ENCODE data around the gene SLC2A10.

DNA sequence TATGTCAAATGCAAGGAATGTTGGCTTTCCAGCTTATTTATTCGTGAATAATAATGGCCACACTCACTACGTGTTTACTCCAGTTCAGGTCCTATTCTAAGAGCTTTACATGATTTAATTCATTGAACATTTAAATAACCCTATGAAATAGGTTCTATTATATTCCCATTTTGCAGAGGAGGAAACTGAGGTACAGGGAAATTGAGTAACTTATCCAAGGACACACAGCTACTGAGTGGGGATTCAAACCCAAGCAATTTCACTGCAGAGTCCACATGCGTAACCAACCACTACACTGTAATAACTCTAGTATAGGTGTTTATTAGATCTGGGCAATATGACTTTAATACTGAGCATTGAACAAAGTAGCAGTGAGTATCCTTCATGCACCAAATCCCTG, 45.9 kb upstream of the SLC2A10 start:
- TF ChIP-seq CTCF (IDR thresholded peaks at IDR 0.05 in 2 of 3, conservative IDR thresholded peaks at IDR 0.05 in 1 of 3; ENCODE audit: control insufficient read depth in 2 of 3, extremely low read depth in 1 of 3, insufficient read depth in 1 of 3, low read depth in 3 of 3, low read length in 3 of 3) (no peak), POLR2A (IDR thresholded peaks at IDR 0.05; ENCODE audit: low read depth, low read length) (no peak), MAX (IDR thresholded peaks at IDR 0.05; ENCODE audit: low read depth, low read length) (no peak), NBN (IDR thresholded peaks at IDR 0.05) (no peak), RFX5 (IDR thresholded peaks at IDR 0.05; ENCODE audit: low read depth, low read length) (no peak), RCOR1 (conservative IDR thresholded peaks at IDR 0.05; ENCODE audit: low read depth, low read length) (no peak), EZH2 (IDR thresholded peaks at IDR 0.05; ENCODE audit: borderline replicate concordance, control insufficient read depth, low read depth, low read length) (no peak), CEBPZ (IDR thresholded peaks at IDR 0.05; ENCODE audit: low read depth, low read length) (no peak), MTA3 (IDR thresholded peaks at IDR 0.05; ENCODE audit: borderline replicate concordance, low read length) (no peak), CBX3 (IDR thresholded peaks at IDR 0.05; ENCODE audit: borderline replicate concordance, low read depth) (no peak), EED (IDR thresholded peaks at IDR 0.05; ENCODE audit: low read depth) (no peak), SRF (IDR thresholded peaks at IDR 0.05; ENCODE audit: low read depth in 2 of 2, low read length in 2 of 2) (no peak), GABPA (IDR thresholded peaks at IDR 0.05; ENCODE audit: low read depth) (no peak)
- TF ChIP-seq, protein P1, sequence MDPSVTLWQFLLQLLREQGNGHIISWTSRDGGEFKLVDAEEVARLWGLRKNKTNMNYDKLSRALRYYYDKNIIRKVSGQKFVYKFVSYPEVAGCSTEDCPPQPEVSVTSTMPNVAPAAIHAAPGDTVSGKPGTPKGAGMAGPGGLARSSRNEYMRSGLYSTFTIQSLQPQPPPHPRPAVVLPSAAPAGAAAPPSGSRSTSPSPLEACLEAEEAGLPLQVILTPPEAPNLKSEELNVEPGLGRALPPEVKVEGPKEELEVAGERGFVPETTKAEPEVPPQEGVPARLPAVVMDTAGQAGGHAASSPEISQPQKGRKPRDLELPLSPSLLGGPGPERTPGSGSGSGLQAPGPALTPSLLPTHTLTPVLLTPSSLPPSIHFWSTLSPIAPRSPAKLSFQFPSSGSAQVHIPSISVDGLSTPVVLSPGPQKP (IDR thresholded peaks at IDR 0.05; ENCODE audit: low read depth, low read length): no peak

Data from GM12878 (cell line).